ENCODE measurements around the gene NR5A2.

DNA sequence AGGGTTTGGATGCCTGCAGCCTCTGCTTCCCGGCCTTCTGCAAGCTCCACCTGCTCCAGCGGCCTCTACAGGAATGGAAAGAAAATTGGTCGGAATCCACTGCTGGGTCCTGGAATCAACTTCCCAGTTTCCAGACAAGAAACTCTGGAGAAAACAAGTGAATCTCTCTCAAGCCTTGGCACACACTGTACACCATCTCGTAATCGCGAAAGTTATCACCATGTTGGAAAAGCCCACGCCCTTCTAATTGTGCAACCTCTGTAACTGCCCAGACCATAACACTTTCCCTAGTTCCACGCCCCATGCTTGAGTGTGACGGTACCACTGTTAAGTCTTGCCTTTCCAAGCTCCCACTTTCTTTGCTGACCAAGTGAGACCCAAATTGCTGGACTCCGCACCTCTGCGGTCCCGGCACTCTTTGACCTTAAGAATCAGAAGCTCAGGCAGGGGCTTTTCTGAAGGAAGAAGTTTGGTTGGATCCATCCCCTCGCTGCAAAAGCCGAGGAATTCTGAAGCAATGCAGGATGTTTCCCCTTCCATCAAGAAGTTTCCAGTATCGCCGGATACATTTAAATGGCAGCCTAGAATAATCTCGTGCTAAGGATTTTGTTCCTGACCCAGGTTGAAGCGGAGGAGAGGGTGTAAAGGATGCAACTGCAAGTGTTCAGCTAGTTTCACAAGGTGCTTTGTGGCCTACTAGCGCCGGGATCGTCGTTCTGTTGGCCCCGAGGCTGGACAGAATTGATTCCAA lies 6.2 kb downstream of the NR5A2 start:
- TF ChIP-seq, protein P1, sequence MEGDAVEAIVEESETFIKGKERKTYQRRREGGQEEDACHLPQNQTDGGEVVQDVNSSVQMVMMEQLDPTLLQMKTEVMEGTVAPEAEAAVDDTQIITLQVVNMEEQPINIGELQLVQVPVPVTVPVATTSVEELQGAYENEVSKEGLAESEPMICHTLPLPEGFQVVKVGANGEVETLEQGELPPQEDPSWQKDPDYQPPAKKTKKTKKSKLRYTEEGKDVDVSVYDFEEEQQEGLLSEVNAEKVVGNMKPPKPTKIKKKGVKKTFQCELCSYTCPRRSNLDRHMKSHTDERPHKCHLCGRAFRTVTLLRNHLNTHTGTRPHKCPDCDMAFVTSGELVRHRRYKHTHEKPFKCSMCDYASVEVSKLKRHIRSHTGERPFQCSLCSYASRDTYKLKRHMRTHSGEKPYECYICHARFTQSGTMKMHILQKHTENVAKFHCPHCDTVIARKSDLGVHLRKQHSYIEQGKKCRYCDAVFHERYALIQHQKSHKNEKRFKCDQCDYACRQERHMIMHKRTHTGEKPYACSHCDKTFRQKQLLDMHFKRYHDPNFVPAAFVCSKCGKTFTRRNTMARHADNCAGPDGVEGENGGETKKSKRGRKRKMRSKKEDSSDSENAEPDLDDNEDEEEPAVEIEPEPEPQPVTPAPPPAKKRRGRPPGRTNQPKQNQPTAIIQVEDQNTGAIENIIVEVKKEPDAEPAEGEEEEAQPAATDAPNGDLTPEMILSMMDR (IDR thresholded peaks at IDR 0.05 in 4 of 5, conservative IDR thresholded peaks at IDR 0.05 in 1 of 5) = no peak
- TF ChIP-seq POLR2A (IDR thresholded peaks at IDR 0.05) = no peak

Data from gastrocnemius medialis (tissue), 4 donors.